IMR-90 (cell line): ENCODE measurements around the gene NR1H2. TPM values are rescaled to one million over a fixed set of nuclear protein-coding genes. Genes with fewer than 3 reads are reported as not detected.
A peak's percentile ranks its signal among the peaks of the same experiment; 100 is the strongest.

Experiments used
- ATAC-seq: fragments of 200-7000 bp; cut with Tn5 transposase; 2 replicates; pipeline ENCODE4 v1.9.1; 2020; ENCODE audit warnings: low read depth, mild to moderate bottlenecking, moderate library complexity
- BruUV-seq: library from RNA; stranded (reverse); fragments of 400-500 nt; replicated peaks from 2 replicates; lab custom pipeline; 2021; lab: Mats Ljungman, UMichigan
- CTCF ChIA-PET: fragments of 300-600 bp; formaldehyde crosslinking; extraction: SDS; loops from one replicate; lab custom pipeline; 2021; ENCODE audit warnings: antibody characterized with exemption; lab: Yijun Ruan, JAX
- POLR2A ChIA-PET: fragments of 300-600 bp; sonication (Branson Sonifier 250); formaldehyde crosslinking; loops from one replicate; lab custom pipeline; 2022; ENCODE audit warnings: antibody characterized with exemption; ENCODE audit not compliant: unreplicated experiment; lab: Charles Lee
- DNase-seq: peaks from one replicate; pipeline ENCODE4 v3.0.0; 2013
- H2AFZ ChIP-seq: replicated peaks from 2 replicates; pipeline ENCODE3; 2013; ENCODE audit warnings: low read length, mild to moderate bottlenecking; ENCODE audit not compliant: poor library complexity
- H2AK5ac ChIP-seq: 2 replicates; pipeline ENCODE4 v1.6.1; 2013; ENCODE audit warnings: low read depth, low read length, inconsistent platforms
- H2AK9ac ChIP-seq: replicated peaks from 2 replicates; pipeline ENCODE3; 2013; ENCODE audit warnings: mild to moderate bottlenecking, low read depth, low read length, moderate library complexity; ENCODE audit not compliant: poor library complexity
- H2BK120ac ChIP-seq: 2 replicates; pipeline ENCODE4 v1.6.1; 2013; ENCODE audit warnings: low read depth, low read length, inconsistent platforms
- H2BK15ac ChIP-seq: 3 replicates; pipeline ENCODE4 v1.6.1; 2013; ENCODE audit warnings: low read depth, low read length, inconsistent platforms
- H2BK20ac ChIP-seq: 2 replicates; pipeline ENCODE4 v1.6.1; 2013; ENCODE audit warnings: low read depth, mild to moderate bottlenecking, inconsistent platforms, low read length, moderate library complexity
- H2BK5ac ChIP-seq: 2 replicates; pipeline ENCODE4 v1.6.1; 2013; ENCODE audit warnings: mild to moderate bottlenecking, low read depth, low read length, inconsistent platforms; ENCODE audit not compliant: poor library complexity, severe bottlenecking
- H3K14ac ChIP-seq: replicated peaks from 2 replicates; pipeline ENCODE4 v1.6.1; 2013; ENCODE audit warnings: low read depth, low read length, inconsistent platforms
- H3K18ac ChIP-seq: 2 replicates; pipeline ENCODE4 v1.6.1; 2013; ENCODE audit warnings: low read depth, low read length, control low read depth
- H3K23ac ChIP-seq: 2 replicates; pipeline ENCODE4 v1.6.1; 2013; ENCODE audit warnings: low read depth, low read length, inconsistent platforms
- H3K27ac ChIP-seq: 2 replicates; pipeline ENCODE4 v1.5.1; 2013; ENCODE audit warnings: mild to moderate bottlenecking, control low read depth, low read length; ENCODE audit not compliant: insufficient read depth
- H3K27me3 ChIP-seq: 2 replicates; pipeline ENCODE4 v1.6.1; 2013; ENCODE audit warnings: low read length; ENCODE audit not compliant: control insufficient read depth, insufficient read depth
- H3K36me3 ChIP-seq: 2 replicates; pipeline ENCODE4 v1.6.1; 2013; ENCODE audit warnings: low read length, mixed read lengths; ENCODE audit not compliant: control insufficient read depth, insufficient read depth
- H3K4ac ChIP-seq: 2 replicates; pipeline ENCODE4 v1.6.1; 2013; ENCODE audit warnings: low read depth, low read length, inconsistent platforms
- H3K4me1 ChIP-seq: 2 replicates; pipeline ENCODE4 v1.6.1; 2013; ENCODE audit warnings: low read length, mixed read lengths; ENCODE audit not compliant: control insufficient read depth, insufficient read depth
- H3K4me2 ChIP-seq: 2 replicates; pipeline ENCODE4 v1.6.1; 2013; ENCODE audit warnings: low read depth, mild to moderate bottlenecking, control low read depth, low read length, moderate library complexity
- H3K4me3 ChIP-seq: 2 replicates; pipeline ENCODE4 v1.5.1; 2013; ENCODE audit warnings: low read depth, mild to moderate bottlenecking, control low read depth, low read length, moderate library complexity; ENCODE audit not compliant: insufficient read depth
- H3K56ac ChIP-seq: 2 replicates; pipeline ENCODE4 v1.6.1; 2013; ENCODE audit warnings: low read length, inconsistent platforms; ENCODE audit not compliant: insufficient read depth; ENCODE audit errors: extremely low read depth
- H3K79me1 ChIP-seq, 2 experiments: 2 replicates each; pipeline ENCODE4 v1.6.1; 2013; ENCODE audit warnings: low read length in 2 of 2, inconsistent platforms in 1 of 2, low read depth in 1 of 2
- H3K9ac ChIP-seq: 2 replicates; pipeline ENCODE4 v1.6.1; 2013; ENCODE audit warnings: low read depth, low read length, control low read depth
- H3K9me1 ChIP-seq: 2 replicates; pipeline ENCODE4 v1.6.1; 2013; ENCODE audit warnings: low read length, inconsistent platforms; ENCODE audit not compliant: insufficient read depth
- H3K9me3 ChIP-seq: 2 replicates; pipeline ENCODE4 v1.6.1; 2013; ENCODE audit warnings: low read length; ENCODE audit not compliant: control insufficient read depth, insufficient read depth
- H4K20me1 ChIP-seq: 2 replicates; pipeline ENCODE4 v1.6.1; 2013; ENCODE audit warnings: low read length, inconsistent platforms; ENCODE audit not compliant: insufficient read depth
- H4K5ac ChIP-seq: 2 replicates; pipeline ENCODE4 v1.6.1; 2013; ENCODE audit warnings: mild to moderate bottlenecking, low read depth, low read length, control low read depth
- H4K8ac ChIP-seq, 2 experiments: 2 replicates each; pipeline ENCODE4 v1.6.1; 2013; ENCODE audit warnings: low read depth in 2 of 2, low read length in 2 of 2, control low read depth in 1 of 2, inconsistent platforms in 1 of 2
- H4K91ac ChIP-seq: 2 replicates; pipeline ENCODE4 v1.6.1; 2013; ENCODE audit warnings: low read depth, low read length, inconsistent platforms; ENCODE audit not compliant: insufficient read depth
- CHD1 ChIP-seq: IDR thresholded peaks from 2 replicates; pipeline ENCODE4 v1.6.1; 2012; ENCODE audit warnings: low read depth, low read length, improper control_type of control experiment
- RAD21 ChIP-seq: IDR thresholded peaks from 2 replicates; pipeline ENCODE4 v1.6.1; 2012; ENCODE audit warnings: low read length, improper control_type of control experiment
- USF2 ChIP-seq: fragments of 150-350 bp; IDR thresholded peaks from 2 replicates; pipeline ENCODE4 v1.6.1; 2017; ENCODE audit warnings: mild to moderate bottlenecking, antibody characterized with exemption, low read length, low read depth
- WGBS, 2 experiments: methylation state at CpG; one replicate each; pipeline versions ENCODE4 v1.1.5 to v1.1.7; 2013; ENCODE audit warnings: missing lambda C conversion rate in 2 of 2; ENCODE audit not compliant: insufficient read length in 1 of 2; ENCODE audit errors: extremely low coverage in 2 of 2; 5-methylcytosine and 5-hydroxymethylcytosine counted together
- dilution Hi-C: fragments of 300-500 bp; cut with HindIII; formaldehyde crosslinking; loops from one replicate; pipeline ENCODE4 v1.14.3; 2018; ENCODE audit warnings: low sequenced_read_pairs; ENCODE audit not compliant: unreplicated experiment
- in situ Hi-C: fragments of 300-500 bp; cut with MboI; formaldehyde crosslinking; loops from 3 replicates; pipeline ENCODE4 v1.14.3; 2019; ENCODE audit warnings: low sequenced_read_pairs, inconsistent platforms, mixed read lengths
- intact Hi-C: fragments of 100-400 bp; cut with micrococcal nuclease; formaldehyde crosslinking; loops from 2 replicates; pipeline ENCODE4 v1.10.0; 2022
- polyA plus RNA-seq, 3 experiments: library from polyadenylated mRNA; depleted of rRNA; stranded (reverse); fragments of >200 nt; gene quantifications; 2 replicates each; pipeline ENCODE4 v1.2.3, GENCODE V29; 2012; ENCODE audit warnings: low replicate concordance in 1 of 3
- total RNA-seq: library from RNA; depleted of rRNA; stranded (reverse); fragments of >200 nt; gene quantifications from 2 replicates; pipeline ENCODE4 v1.2.3, GENCODE V29; 2012

Gene NR1H2
- total and polyA plus RNA-seq, 2 of the 4 experiments (the other 2 are of a cell fraction), result 37.8 to 48.4 TPM

- DNase-seq, result no peak
- peak overlapping the region; percentile 49 for H2AFZ ChIP-seq
Measured at GRCh38 chr19:50428772-50429463, 52.7 kb downstream of the NR1H2 start.

More at GRCh38 chr19:50428772-50429463, 52.7 kb downstream of the NR1H2 start:
- in situ Hi-C loops (no loop called here), dilution Hi-C loops (no loop called here), intact Hi-C loops (no loop called here)
- no peak overlapping the region for H3K18ac ChIP-seq
- no peak overlapping the region for H2BK5ac ChIP-seq
- no peak overlapping the region for H2AK5ac ChIP-seq
- H3K4me1 ChIP-seq, result 0 out of 2 replicates have a peak, but pooled peaks cover 3% of the 10 kb centered on the region
- no peaks in the 10 kb centered on the region for H3K79me1 ChIP-seq
- peaks cover 33% of the 10 kb centered on the region for H3K27me3 ChIP-seq
- H2AK9ac ChIP-seq, result no peak overlapping the region
- no peak overlapping the region for H3K4ac ChIP-seq
- H2BK120ac ChIP-seq, result no peak overlapping the region
- no peak overlapping the region for H4K5ac ChIP-seq
- ChIA-PET POLR2A (no interaction called here), CTCF (no interaction called here)
- H3K23ac ChIP-seq, result no peak overlapping the region
- H3K36me3 ChIP-seq, result no peaks in the 10 kb centered on the region
- no peak overlapping the region for H3K14ac ChIP-seq
- no CpG with 5 or more reads among the region's 7 CpGs for WGBS, 2 experiments
- H3K9me3 ChIP-seq, result no peaks in the 10 kb centered on the region
- no peak overlapping the region for H3K27ac ChIP-seq
- H4K20me1 ChIP-seq, result no peaks in the 10 kb centered on the region
- H3K9me1 ChIP-seq, result no peaks in the 10 kb centered on the region
- H3K4me2 ChIP-seq, result no peak overlapping the region
- H3K4me3 ChIP-seq, result no peak overlapping the region
- H3K56ac ChIP-seq, result no peak overlapping the region
- H3K9ac ChIP-seq, result no peak overlapping the region
- H4K91ac ChIP-seq, result no peak overlapping the region
- BruUV-seq, result no TSS peak
- TF ChIP-seq RAD21 (no peak), CHD1 (no peak), USF2 (no peak)
- H4K8ac ChIP-seq, result no peak overlapping the region
- no peak overlapping the region for H2BK15ac ChIP-seq
- ATAC-seq, result no peak
- H2BK20ac ChIP-seq, result no peak overlapping the region
